GM12878 (cell line): ENCODE data around the gene ARHGEF10L. TPM values are rescaled to one million over a fixed set of nuclear protein-coding genes. Genes with fewer than 3 reads are reported as not detected.

Source experiments
- ATAC-seq: fragments of 200-7000 bp; cut with Tn5 transposase; 3 replicates; pipeline ENCODE4 v1.9.1; 2020; ENCODE audit warnings: mild to moderate bottlenecking, moderate library complexity
- BruUV-seq: library from RNA; stranded (reverse); fragments of 400-500 nt; replicated peaks from 2 replicates; lab custom pipeline; 2021; lab: Mats Ljungman, UMichigan
- CTCF ChIA-PET: fragments of 300-600 bp; sonication (Branson Sonifier 250); formaldehyde crosslinking; extraction: SDS; loops from one replicate; lab custom pipeline; 2021; ENCODE audit warnings: inconsistent platforms; lab: Yijun Ruan, JAX
- POLR2A ChIA-PET: fragments of 350-600 bp; formaldehyde crosslinking; extraction: SDS; loops from one replicate; lab custom pipeline; 2021; ENCODE audit warnings: inconsistent platforms; lab: Charles Lee
- RAD21 ChIA-PET: fragments of 300-600 bp; sonication (Branson Sonifier 250); formaldehyde crosslinking; loops from one replicate; lab custom pipeline; 2023; ENCODE audit warnings: antibody characterized with exemption; ENCODE audit not compliant: unreplicated experiment; lab: Charles Lee
- SMC1A ChIA-PET: fragments of 300-600 bp; sonication (Branson Sonifier 250); formaldehyde crosslinking; loops from one replicate; lab custom pipeline; 2023; ENCODE audit not compliant: unreplicated experiment, uncharacterized antibody; lab: Charles Lee
- DNase-seq: peaks from one replicate; pipeline ENCODE4 v3.0.0-alpha.2; 2011; ENCODE audit warnings: low read depth, low spot score
- FAIRE-seq: peaks from 3 replicates; lab custom pipeline; 2011; peaks lifted over from hg19 to GRCh38; lab: Jason Lieb, UNC
- H2AFZ ChIP-seq: 2 replicates; pipeline ENCODE4 v1.6.0; 2011; ENCODE audit warnings: low read depth, low read length, control low read depth; ENCODE audit not compliant: control insufficient read depth
- H3K27ac ChIP-seq: 2 replicates; pipeline ENCODE4 v1.5.1; 2011; ENCODE audit warnings: control low read depth; ENCODE audit not compliant: control insufficient read depth, insufficient read depth
- H3K27me3 ChIP-seq, 2 experiments: replicated peaks in 1 of 2; 2 replicates each; pipeline versions ENCODE4 v1.6.0 to v1.6.1; 2011; ENCODE audit warnings: low read length in 1 of 2; ENCODE audit not compliant: control insufficient read depth in 2 of 2, insufficient read depth in 2 of 2
- H3K36me3 ChIP-seq, 2 experiments: 2 replicates each; pipeline ENCODE4 v1.5.1; 2011; ENCODE audit warnings: low read length in 1 of 2; ENCODE audit not compliant: control insufficient read depth in 2 of 2, insufficient read depth in 2 of 2
- H3K4me1 ChIP-seq: 2 replicates; pipeline ENCODE4 v1.6.1; 2011; ENCODE audit warnings: mild to moderate bottlenecking, low read length, moderate library complexity, mixed read lengths; ENCODE audit not compliant: control insufficient read depth, insufficient read depth
- H3K4me2 ChIP-seq: 2 replicates; pipeline ENCODE4 v1.6.0; 2011; ENCODE audit warnings: control low read depth; ENCODE audit not compliant: control insufficient read depth, insufficient read depth
- H3K4me3 ChIP-seq: fragments of 200-600 bp; sonication (generic); 2 replicates; pipeline ENCODE4 v1.5.1; 2016
- H3K79me2 ChIP-seq: 2 replicates; pipeline ENCODE4 v1.6.0; 2011; ENCODE audit warnings: low read length; ENCODE audit not compliant: control insufficient read depth, insufficient read depth
- H3K9ac ChIP-seq: 2 replicates; pipeline ENCODE4 v1.8.0; 2011; ENCODE audit warnings: low read length, control low read depth, mixed read lengths; ENCODE audit not compliant: control insufficient read depth, insufficient read depth
- H3K9me3 ChIP-seq: replicated peaks from 3 replicates; pipeline ENCODE4 v1.5.1; 2011; ENCODE audit warnings: mild to moderate bottlenecking, low read length; ENCODE audit not compliant: control insufficient read depth, insufficient read depth
- H4K20me1 ChIP-seq: 2 replicates; pipeline ENCODE4 v1.6.0; 2011; ENCODE audit not compliant: control insufficient read depth, insufficient read depth
- FOXK2 ChIP-seq: fragments of 450-650 bp; IDR thresholded peaks from 2 replicates; pipeline ENCODE4 v1.6.1; 2017; ENCODE audit warnings: mild to moderate bottlenecking, moderate library complexity
- GATAD2B ChIP-seq: fragments of 450-650 bp; conservative IDR thresholded peaks from 2 replicates; pipeline ENCODE4 v1.6.1; 2017; ENCODE audit warnings: low read depth, mild to moderate bottlenecking, moderate library complexity
- HCFC1 ChIP-seq: fragments of 150-350 bp; IDR thresholded peaks from 2 replicates; pipeline ENCODE4 v1.6.1; 2014; ENCODE audit warnings: low read length
- JUNB ChIP-seq: IDR thresholded peaks from 2 replicates; pipeline ENCODE4 v1.6.1; 2016; ENCODE audit warnings: antibody characterized with exemption, mild to moderate bottlenecking
- NR2C2 ChIP-seq: IDR thresholded peaks from 2 replicates; pipeline ENCODE4 v1.6.1; 2011; ENCODE audit warnings: borderline replicate concordance, low read depth; ENCODE audit not compliant: control insufficient read depth, insufficient read length
- PAX5 ChIP-seq: IDR thresholded peaks from 2 replicates; pipeline ENCODE4 v1.6.1; 2011; ENCODE audit warnings: low read depth, low read length, borderline replicate concordance
- REST ChIP-seq: IDR thresholded peaks from 2 replicates; pipeline ENCODE4 v1.6.1; 2012; ENCODE audit warnings: mild to moderate bottlenecking, low read depth, low read length
- SMAD1 ChIP-seq: fragments of 450-650 bp; IDR thresholded peaks from 2 replicates; pipeline ENCODE4 v1.6.1; 2018; ENCODE audit warnings: mild to moderate bottlenecking, low read depth; ENCODE audit not compliant: partially characterized antibody
- YY1 ChIP-seq: IDR thresholded peaks from 2 replicates; pipeline ENCODE4 v1.6.1; 2011; ENCODE audit warnings: low read depth, mild to moderate bottlenecking, low read length
- ZNF622 ChIP-seq: fragments of 450-650 bp; IDR thresholded peaks from 2 replicates; pipeline ENCODE4 v1.6.1; 2017; ENCODE audit warnings: mild to moderate bottlenecking, inconsistent platforms
- WGBS: methylation state at CpG from one replicate; pipeline ENCODE4 v1.1.6; 2016; ENCODE audit warnings: low lambda C conversion rate; ENCODE audit not compliant: insufficient replicate concordance, insufficient coverage; ENCODE audit errors: missing lambda C conversion rate; 5-methylcytosine and 5-hydroxymethylcytosine counted together
- in situ Hi-C: fragments of 300-500 bp; cut with MboI; formaldehyde crosslinking; loops from 9 replicates; pipeline ENCODE4 v1.14.3; 2018; ENCODE audit warnings: mixed read lengths
- intact Hi-C: fragments of 100-400 bp; cut with micrococcal nuclease; formaldehyde crosslinking; loops from one replicate; pipeline ENCODE4 v1.14.2; 2022; ENCODE audit not compliant: unreplicated experiment
- polyA plus RNA-seq, 11 experiments: library from polyadenylated mRNA; depleted of rRNA in 4 of 11; unstranded in 6 of 11; stranded (reverse) in 5 of 11; fragments of >200 nt; fragmentation: Nextera tagmentation in 4 of 11; fragmentation: Illumina TruSeq in 1 of 11; extraction: Ambion mirVana in 4 of 11; extraction: Trizol in 1 of 11; gene quantifications; 1 replicate in 1 of 11; 2 replicates in 10 of 11; pipeline versions ENCODE4 v1.2.1 to v1.2.3, GENCODE V29; 2011 to 2016; ENCODE audit warnings: inconsistent platforms in 2 of 11, missing spikeins in 2 of 11, low read depth in 1 of 11
- total RNA-seq, 4 experiments: library from RNA; depleted of rRNA in 3 of 4; stranded (reverse); fragments of >200 nt in 3 of 4; fragmentation: Illumina TruSeq in 1 of 4; extraction: Trizol in 1 of 4; gene quantifications; 2 replicates each; pipeline versions ENCODE4 v1.2.1 to v1.2.3, GENCODE V29; 2013 to 2021

Gene ARHGEF10L
- total and polyA plus RNA-seq, 10 of the 15 experiments (the other 5 are each of a cell fraction or from before 2014, with no cell fraction given) = 0.05 to 0.94 (median 0.28) TPM; not detected in 2

- H3K36me3 ChIP-seq = no peaks in the 10 kb centered on the region
- WGBS = 2% methylated on average over 3 of the region's 3 CpGs
- H4K20me1 ChIP-seq = no peaks in the 10 kb centered on the region
- no peak overlapping the region for H3K4me3 ChIP-seq
- no peaks in the 10 kb centered on the region for H3K9me3 ChIP-seq
- SMC1A ChIA-PET = interaction anchor here (0.5 to 1.2 kb wide), 3 partner anchors 29 to 37 kb away, joined by 3 read pairs; no protein-coding TSS in a partner anchor
- RAD21 ChIA-PET = no interaction called here
- DNase-seq = no peak
- H3K27ac ChIP-seq = no peak overlapping the region
- no peak overlapping the region for H3K4me2 ChIP-seq
- FAIRE-seq = no peak
- intact Hi-C loops = no loop called here
- H3K9ac ChIP-seq = no peak overlapping the region
- CTCF ChIA-PET = no interaction called here
- no peak overlapping the region for H2AFZ ChIP-seq
- no peaks in the 10 kb centered on the region for H3K4me1 ChIP-seq
- no peaks in the 10 kb centered on the region for H3K79me2 ChIP-seq
- no peak for ATAC-seq
- no peak for TF ChIP-seq SMAD1
- no peak for TF ChIP-seq ZNF622
- TF ChIP-seq HCFC1 = no peak
- POLR2A ChIA-PET = no interaction called here
- in situ Hi-C loops = no loop called here
- H3K27me3 ChIP-seq = no peaks in the 10 kb centered on the region; a peak in 2 of 4 replicates
- BruUV-seq = no TSS peak
Measured at GRCh38 chr1:17642943-17643342, 103.4 kb downstream of the ARHGEF10L start.

GRCh38 chr1:17643861-17644703 lies 104.6 kb downstream of the ARHGEF10L start:
- CTCF ChIA-PET = interaction anchor here (0.7 kb wide), 1 partner anchor 17 kb away, joined by 3 read pairs; no protein-coding TSS in a partner anchor
- intact Hi-C loops = no loop called here
- H4K20me1 ChIP-seq = no peaks in the 10 kb centered on the region
- no peak for FAIRE-seq
- no peak overlapping the region for H3K9ac ChIP-seq
- SMC1A ChIA-PET = interaction anchor here (1.2 kb wide), 1 partner anchor 37 kb away, joined by 3 read pairs; no protein-coding TSS in a partner anchor
- H3K4me2 ChIP-seq = no peak overlapping the region
- RAD21 ChIA-PET = no interaction called here
- no peaks in the 10 kb centered on the region; a peak in 1 of 4 replicates for H3K27me3 ChIP-seq
- no peaks in the 10 kb centered on the region for H3K36me3 ChIP-seq
- BruUV-seq = no TSS peak
- H3K4me3 ChIP-seq = no peak overlapping the region
- no peaks in the 10 kb centered on the region for H3K79me2 ChIP-seq
- no peak for DNase-seq
- H2AFZ ChIP-seq = no peak overlapping the region
- 17% methylated on average over 14 of the region's 14 CpGs for WGBS
- no peak overlapping the region for H3K27ac ChIP-seq
- no peaks in the 10 kb centered on the region for H3K4me1 ChIP-seq
- in situ Hi-C loops = no loop called here
- POLR2A ChIA-PET = no interaction called here
- H3K9me3 ChIP-seq = no peaks in the 10 kb centered on the region
- no peak for ATAC-seq
- TF ChIP-seq JUNB (no peak), GATAD2B (no peak), ZNF622 (no peak), REST (no peak), NR2C2 (no peak), YY1 (no peak), PAX5 (no peak), FOXK2 (no peak)
